Stimulated activated CD4-positive, alpha-beta T cell treated with anti-CD3 and anti-CD28 coated beads, Interleukin-15, amount 100 ng/mL, for 1 hour (primary cell): ENCODE results near the gene TRIB2.
"Not testable (repeated sequence)": the region's sequence is repeated elsewhere in the genome, so short reads cannot be mapped to it uniquely, and the experiment has no call there.

ENCODE experiments used
- DNase-seq, 2 donors: peaks; one replicate each; pipeline ENCODE4 v3.0.0-alpha.2; 2020; ENCODE audit warnings: low read depth in 1 of 2, low spot score in 1 of 2

TRIB2 gene

GRCh38 chr2:12716282-12717190 is at the start of gene TRIB2:
Gene TRIB2, plus strand, starts transcription at chr2:12716936. Its CDS starts 1,372 bp downstream, at chr2:12718308.
- DNase-seq: peak; percentile 83 to 87

- DNase-seq: no peak
Measured at GRCh38 chr2:12669036-12669435, 47.7 kb upstream of the TRIB2 start.

DNA sequence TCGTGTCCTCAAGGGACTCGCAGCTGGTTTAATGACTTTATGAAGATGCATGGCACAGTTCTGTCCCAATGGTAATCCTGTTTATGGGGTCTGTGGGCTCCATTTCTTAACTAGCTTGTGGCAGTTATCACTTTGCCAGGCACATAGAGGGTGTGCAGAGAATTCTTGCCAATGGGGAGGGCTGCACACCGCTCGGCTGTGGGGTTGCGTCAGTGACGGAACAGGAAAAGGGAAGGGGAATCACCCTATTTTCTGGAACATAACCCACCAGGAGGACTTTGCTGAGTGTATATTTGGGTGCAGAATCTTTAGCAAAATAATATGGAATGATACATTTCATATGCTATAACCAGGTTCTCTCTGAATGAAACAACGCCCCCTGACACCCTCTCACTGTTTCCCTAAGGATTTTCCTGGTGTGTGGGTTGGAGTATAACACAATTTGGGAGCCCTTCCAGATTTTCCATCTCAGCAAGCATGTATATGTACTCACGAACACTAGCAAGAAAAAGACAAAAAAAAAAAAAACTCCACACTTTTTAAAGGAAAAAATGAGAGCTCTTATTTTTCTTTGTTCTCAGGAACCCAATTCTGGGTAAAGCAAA is 43.9 kb upstream of the TRIB2 start:
- no peak for DNase-seq

- DNase-seq: no peak
Measured at GRCh38 chr2:12674644-12675328, 42.0 kb upstream of the TRIB2 start.

GRCh38 chr2:12675352-12675795 is 41.4 kb upstream of the TRIB2 start:
- DNase-seq: no peak

DNA sequence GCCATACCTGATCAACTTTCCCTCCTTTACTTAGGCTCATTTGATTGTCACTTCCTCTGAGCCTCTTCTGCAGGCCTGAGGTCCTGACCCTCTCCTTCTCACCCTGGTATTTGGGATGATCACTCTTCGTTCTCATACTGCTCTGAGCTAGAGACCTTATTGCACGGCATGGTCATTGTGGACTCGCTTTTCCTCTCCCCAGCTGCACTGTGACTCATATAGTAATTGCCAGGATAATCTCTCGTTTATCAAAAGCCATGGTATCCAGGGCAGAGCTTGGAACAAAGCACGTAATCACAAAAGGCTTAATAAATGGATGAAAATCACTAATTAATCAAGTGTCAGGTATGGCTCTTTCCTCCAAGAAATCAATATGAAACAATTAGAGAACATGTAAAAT is 40.9 kb upstream of the TRIB2 start:
- DNase-seq: no peak

DNA sequence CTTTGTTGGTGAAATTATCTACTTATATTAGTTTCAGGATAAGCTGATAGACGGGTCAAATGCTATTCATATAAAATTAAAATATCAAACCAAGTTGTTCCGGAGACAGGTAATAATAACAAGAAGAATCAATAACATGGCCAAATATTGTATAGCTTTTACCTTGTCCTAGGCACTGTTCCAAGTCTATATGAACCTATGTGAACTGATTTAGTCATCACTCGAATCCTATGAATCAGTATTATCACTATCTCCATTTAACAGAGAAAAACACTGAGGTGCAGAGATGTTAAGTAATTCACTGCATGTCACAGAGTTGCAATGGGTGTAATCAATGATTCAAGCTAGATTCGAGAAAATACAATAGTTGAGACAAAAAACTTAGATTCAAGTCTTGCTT is 40.0 kb upstream of the TRIB2 start:
- DNase-seq: no peak

GRCh38 chr2:12678186-12678585 is 38.5 kb upstream of the TRIB2 start:
- no peak for DNase-seq

DNA sequence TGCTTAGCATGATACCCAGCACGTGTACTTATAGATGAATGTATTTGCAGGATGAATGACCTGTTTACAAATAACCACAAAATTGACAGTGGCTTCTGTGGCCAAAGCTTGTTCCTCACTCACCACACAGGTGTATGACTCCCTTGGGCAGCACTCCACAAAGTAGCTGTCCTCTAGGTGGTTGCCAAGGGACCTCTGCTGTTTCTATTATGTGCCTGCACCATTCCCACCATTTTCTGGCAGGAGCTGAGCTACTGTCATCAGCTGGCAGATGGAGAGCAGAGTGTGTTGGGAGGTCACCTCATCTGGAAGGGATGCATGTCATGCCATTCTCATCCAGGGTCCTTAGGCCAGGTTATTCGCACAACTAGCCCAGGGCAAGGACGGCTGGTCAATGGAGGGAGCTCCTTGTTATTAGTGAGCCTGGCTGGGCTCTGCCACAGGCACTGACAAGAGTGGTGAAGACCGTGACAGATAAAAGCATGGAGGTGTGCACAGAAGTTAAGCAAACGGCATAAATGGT is 37.1 kb upstream of the TRIB2 start:
- no peak for DNase-seq

- not testable (repeated sequence) for DNase-seq
Measured at GRCh38 chr2:12680115-12680514, 36.6 kb upstream of the TRIB2 start.

GRCh38 chr2:12682017-12682416 is 34.7 kb upstream of the TRIB2 start:
- DNase-seq: no peak

GRCh38 chr2:12683457-12684100 is 33.2 kb upstream of the TRIB2 start:
- no peak for DNase-seq

DNA sequence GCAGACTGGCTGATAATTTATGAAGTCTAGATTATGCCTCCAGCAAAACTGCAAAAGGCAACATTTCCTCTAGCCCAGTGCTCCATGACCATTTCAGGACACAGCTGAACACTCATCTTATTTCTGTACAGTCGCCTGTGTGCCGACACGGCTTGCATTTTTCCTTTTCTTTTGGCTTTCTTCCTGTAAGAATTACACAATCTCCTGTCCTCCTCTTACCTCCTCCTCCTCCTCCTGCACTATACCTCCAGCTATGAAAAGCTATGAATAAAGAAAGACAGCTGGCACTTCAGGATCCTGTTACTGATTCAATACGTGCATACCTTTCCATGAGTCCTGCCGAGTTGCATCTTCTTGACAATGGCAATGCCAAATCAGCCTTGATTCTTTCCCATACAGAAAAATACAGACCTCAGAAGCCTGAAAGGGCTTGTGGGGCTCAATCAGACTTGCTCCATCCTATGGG is 32.2 kb upstream of the TRIB2 start:
- DNase-seq: no peak

GRCh38 chr2:12685145-12685544 is 31.6 kb upstream of the TRIB2 start:
- no peak for DNase-seq

DNA sequence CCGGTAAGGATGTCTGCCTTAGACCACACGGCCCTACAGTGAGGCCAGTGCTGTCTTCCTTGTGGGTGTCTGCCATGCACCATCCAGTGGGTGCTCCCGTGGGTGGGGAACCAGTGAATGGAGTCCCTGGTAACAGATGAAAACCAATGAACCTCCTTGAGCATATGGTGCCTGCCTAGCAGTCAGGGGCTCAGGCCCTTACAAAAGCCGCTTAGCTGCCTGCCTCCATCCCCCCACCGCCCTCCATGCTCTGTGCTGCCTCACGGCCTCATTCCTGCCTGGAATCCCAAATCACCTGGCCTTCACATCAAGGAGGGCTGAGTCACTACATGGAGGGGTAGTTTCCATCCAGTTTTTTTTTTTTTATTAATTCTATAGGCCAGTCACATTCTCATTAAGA is 30.8 kb upstream of the TRIB2 start:
- no peak for DNase-seq

GRCh38 chr2:12686708-12687283 is 29.9 kb upstream of the TRIB2 start:
- DNase-seq: no peak

- DNase-seq: no peak
Measured at GRCh38 chr2:12688091-12688490, 28.6 kb upstream of the TRIB2 start.

DNA sequence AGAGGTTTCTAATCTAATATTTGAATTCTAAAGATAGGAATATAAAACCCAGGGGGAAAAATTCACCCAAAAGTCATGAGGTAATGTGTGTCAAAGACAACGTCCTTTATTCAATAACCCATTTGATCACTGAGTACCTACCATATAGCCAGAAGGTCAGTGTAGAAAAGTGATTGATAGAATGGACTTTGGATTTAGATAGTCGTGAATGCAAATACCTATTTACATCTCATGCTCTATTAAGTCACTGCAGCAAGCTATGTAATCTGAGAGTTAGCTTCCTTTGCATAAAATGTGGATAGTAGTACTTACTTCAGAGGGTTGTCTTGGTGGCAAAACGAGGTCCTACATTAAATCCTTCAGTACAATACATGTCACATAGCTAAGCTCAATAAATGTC is 27.8 kb upstream of the TRIB2 start:
- DNase-seq: no peak

DNA sequence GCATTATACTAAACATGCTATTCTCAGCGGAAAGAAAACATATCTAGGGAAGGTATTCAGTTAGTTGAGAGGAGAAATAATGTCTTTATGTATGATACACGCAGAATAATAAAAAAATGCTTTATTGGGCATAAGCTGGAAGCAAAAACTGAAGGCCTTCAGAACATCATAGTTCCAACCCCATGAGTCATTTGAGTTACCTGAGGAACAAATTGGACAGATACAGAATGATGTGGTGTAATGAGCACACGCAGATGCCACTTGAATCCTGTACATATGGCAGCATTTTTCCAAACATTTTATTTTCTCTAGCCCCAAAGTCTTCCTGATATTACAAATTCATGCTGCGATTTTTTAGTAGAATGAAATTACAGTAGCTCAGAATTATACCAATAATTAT is 23.2 kb upstream of the TRIB2 start:
- no peak for DNase-seq

DNA sequence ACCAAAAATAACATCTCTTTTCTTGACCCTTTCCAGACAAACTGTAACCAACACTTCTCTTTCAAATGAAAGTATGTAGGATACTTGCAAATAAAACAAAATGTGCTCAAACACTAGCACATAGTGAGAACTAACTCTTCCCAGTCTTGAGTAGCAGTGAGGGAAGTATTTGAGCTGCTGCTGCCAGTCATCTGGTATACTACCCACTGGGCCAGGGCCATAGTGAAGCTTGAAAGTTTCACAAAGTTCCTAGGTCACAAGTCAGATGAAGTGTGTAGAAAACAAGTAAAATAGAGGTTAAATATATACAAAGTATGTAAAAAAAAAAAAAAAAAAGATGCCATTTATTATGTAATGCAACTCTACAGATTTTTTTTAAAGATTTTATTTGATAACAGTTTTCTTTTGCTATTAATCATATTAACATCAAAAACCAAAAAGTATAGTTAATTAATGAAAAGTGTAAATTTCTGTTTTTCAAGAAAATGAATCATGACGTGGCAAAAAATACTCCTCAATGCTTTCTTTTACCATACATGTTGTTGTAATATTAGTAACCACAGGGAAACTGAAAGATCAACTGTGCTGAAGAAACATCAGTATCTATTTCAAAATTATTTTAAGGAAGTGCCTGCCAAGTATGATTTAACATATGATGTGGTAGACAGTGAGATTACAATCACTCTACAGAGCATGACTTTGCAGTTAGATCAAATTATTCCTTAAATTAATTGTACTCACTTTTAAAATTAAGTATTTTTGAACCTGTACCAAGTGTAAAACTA is 21.6 kb upstream of the TRIB2 start:
- no peak for DNase-seq
